ENCODE results near the gene THEMIS2.
"Not testable (repeated sequence)": the region's sequence is repeated elsewhere in the genome, so short reads cannot be mapped to it uniquely, and the experiment has no call there.

THEMIS2 gene

GRCh38 chr1:27863538-27863915 is 8.8 kb upstream of the THEMIS2 start:
- no peak for DNase-seq (ENCODE audit: low read depth)

- no peak for DNase-seq (ENCODE audit: low read depth)
Observed at GRCh38 chr1:27864264-27864895, 8.0 kb upstream of the THEMIS2 start.

- DNase-seq (ENCODE audit: low read depth) = no peak
Observed at GRCh38 chr1:27865821-27866220, 6.5 kb upstream of the THEMIS2 start.

- DNase-seq (ENCODE audit: low read depth) = no peak
Observed at GRCh38 chr1:27868556-27868931, 3.8 kb upstream of the THEMIS2 start.

- DNase-seq (ENCODE audit: low read depth) = no peak
Observed at GRCh38 chr1:27868932-27869718, 3.2 kb upstream of the THEMIS2 start.

- DNase-seq (ENCODE audit: low read depth) = no peak
Observed at GRCh38 chr1:27869719-27870085, 2.6 kb upstream of the THEMIS2 start.

- not testable (repeated sequence) for DNase-seq (ENCODE audit: low read depth)
Observed at GRCh38 chr1:27871076-27871475, 1.3 kb upstream of the THEMIS2 start.

- DNase-seq (ENCODE audit: low read depth) = no peak
Observed at GRCh38 chr1:27872802-27873551, 633 bp downstream of the THEMIS2 start.

GRCh38 chr1:27873671-27874384 is 1.5 kb downstream of the THEMIS2 start:
- no peak for DNase-seq (ENCODE audit: low read depth)

GRCh38 chr1:27876341-27877114 is 4.2 kb downstream of the THEMIS2 start:
- no peak for DNase-seq (ENCODE audit: low read depth)

- DNase-seq (ENCODE audit: low read depth) = no peak
Observed at GRCh38 chr1:27877115-27877416, 4.7 kb downstream of the THEMIS2 start.

- no peak for DNase-seq (ENCODE audit: low read depth)
Observed at GRCh38 chr1:27878039-27878438, 5.7 kb downstream of the THEMIS2 start.

GRCh38 chr1:27878787-27879335 is 6.5 kb downstream of the THEMIS2 start:
- no peak for DNase-seq (ENCODE audit: low read depth)

GRCh38 chr1:27879374-27880082 is 7.2 kb downstream of the THEMIS2 start:
- no peak for DNase-seq (ENCODE audit: low read depth)

- DNase-seq (ENCODE audit: low read depth) = no peak
Observed at GRCh38 chr1:27882543-27882903, 10.2 kb downstream of the THEMIS2 start.

- DNase-seq (ENCODE audit: low read depth) = no peak
Observed at GRCh38 chr1:27883536-27883935, 11.2 kb downstream of the THEMIS2 start.

GRCh38 chr1:27884006-27884954 is 11.9 kb downstream of the THEMIS2 start:
- DNase-seq (ENCODE audit: low read depth) = no peak

- no peak for DNase-seq (ENCODE audit: low read depth)
Observed at GRCh38 chr1:27885114-27885528, 12.8 kb downstream of the THEMIS2 start.

GRCh38 chr1:27885621-27886352 is 13.4 kb downstream of the THEMIS2 start:
- DNase-seq (ENCODE audit: low read depth) = no peak

Data from non-pigmented ciliary epithelial cell (primary cell).